ELF-1 (cell line): ENCODE measurements around the gene ST6GAL2.

Source experiments
- DNase-seq: peaks from one replicate; pipeline ENCODE4 v3.0.0-alpha.2; 2016; ENCODE audit warnings: low read depth, low spot score

ST6GAL2 gene, protein sequence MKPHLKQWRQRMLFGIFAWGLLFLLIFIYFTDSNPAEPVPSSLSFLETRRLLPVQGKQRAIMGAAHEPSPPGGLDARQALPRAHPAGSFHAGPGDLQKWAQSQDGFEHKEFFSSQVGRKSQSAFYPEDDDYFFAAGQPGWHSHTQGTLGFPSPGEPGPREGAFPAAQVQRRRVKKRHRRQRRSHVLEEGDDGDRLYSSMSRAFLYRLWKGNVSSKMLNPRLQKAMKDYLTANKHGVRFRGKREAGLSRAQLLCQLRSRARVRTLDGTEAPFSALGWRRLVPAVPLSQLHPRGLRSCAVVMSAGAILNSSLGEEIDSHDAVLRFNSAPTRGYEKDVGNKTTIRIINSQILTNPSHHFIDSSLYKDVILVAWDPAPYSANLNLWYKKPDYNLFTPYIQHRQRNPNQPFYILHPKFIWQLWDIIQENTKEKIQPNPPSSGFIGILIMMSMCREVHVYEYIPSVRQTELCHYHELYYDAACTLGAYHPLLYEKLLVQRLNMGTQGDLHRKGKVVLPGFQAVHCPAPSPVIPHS

DNA sequence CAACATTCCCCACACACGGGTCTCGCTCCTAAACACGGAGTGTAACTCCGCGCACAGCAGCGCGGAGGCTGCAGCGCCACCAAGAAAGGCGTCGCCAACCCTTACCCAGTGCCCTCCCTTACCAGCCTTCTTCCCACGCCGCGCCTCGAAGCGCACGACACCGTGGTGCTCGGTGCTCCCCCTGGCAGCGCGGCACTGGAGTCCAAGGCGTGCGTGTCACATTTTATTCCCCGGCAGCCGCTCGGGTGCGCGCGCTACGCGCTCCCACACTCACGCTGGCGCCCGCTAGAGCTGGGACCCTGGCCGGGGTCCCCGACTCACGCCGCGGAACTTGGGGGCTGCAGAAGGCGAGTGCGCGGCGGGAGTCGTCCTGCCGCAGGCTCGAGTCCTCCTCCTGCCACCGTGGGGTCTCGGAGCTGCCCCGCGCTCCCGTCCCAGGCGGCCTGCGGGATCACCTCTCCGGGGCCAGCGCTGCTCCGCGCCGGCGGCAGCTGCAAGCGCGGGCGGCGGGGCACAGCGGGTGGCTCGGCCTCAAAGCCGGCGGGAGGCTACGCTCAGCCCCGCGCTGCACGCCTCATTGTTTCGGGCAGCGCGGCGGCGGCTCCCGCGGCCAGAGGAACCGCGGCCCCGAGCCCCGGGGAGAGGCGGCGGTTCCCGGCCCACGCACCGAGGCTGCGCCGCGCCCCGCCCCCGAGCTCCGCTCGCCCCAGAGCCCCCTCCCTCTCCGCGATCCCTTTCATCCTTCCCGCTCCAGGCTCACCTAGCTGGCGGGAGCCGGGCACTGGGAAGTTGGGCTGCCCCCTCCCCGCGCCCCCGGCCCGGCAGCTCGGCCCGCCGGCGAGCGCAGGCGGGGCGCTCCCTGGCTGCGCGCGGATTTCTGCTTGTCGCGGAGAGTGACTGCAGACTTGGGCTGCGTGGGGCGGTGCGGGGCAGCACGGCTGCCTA is at the start of gene ST6GAL2:
Gene ST6GAL2 (minus strand): TSS at position 197 of the 945 bp plus-strand sequence. CDS start 42,190 bp downstream, outside the sequence.
- DNase-seq: peak; percentile 32

DNA sequence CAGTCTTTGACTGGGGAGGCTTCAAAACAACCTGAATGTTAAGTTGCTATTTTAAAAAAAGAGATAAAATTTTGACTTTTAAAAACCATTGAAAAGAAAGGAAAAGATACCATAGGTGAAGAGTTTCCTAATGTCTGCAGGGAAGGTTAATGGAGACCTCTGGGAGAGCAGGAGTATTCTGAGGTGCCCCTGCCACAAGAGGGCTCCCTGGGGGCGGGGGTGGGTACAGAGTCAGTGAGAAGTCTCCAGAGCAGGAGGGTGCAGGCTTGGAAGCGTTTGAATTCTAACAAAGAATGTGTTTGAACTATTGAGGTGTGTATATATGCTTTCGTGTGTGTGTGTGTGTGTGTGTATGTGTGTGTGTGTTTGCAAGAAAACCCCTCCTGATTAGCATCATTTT is 46.7 kb upstream of the ST6GAL2 start:
- no peak for DNase-seq

DNA sequence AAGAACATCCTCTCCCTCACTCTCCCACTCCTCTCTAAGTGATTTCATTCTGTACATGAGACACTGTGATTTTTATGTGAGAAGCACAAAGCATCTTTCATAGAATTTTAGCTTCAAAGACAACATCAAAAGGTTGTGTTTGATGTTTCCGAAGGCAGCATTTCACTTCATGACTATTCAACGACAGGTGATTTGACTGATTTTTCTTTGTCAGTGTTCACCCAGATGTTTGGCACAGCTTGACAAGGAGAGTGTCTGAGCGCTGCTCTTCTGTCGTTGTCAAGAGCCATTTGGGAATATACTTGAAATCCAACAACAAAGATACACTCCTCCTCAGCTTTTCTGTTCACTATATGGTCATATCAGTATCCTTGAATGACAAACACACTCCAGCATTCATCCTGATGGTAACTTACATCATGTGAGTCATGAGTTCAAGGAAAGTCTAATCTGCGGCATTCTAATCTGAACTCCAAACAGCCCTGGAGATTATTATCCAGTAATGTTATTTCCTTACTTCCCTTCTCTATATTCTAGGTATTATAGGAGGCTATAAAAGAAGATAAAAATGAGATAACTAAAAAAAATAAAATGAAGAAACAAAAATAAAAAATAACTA is 45.9 kb upstream of the ST6GAL2 start:
- no peak for DNase-seq

DNA sequence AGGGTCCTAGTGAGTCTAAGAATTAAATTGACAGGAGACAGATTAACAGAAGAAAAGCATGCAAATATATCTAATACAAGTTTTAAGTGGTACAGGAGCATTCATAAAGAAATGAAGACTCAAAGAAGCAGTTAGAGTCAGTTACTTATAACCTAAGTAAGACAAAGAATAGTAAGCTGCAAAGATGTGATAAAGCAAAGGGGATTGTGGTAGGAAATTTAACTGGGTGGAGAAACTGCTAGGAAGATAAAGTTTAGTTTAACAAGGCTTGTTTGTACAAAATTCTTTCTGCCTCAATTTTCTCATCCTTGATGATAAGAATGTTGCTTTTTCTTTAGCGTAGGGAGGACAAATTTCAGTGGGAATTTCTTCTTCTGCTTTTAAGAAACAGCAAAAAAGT is 35.5 kb upstream of the ST6GAL2 start:
- DNase-seq: no peak

DNA sequence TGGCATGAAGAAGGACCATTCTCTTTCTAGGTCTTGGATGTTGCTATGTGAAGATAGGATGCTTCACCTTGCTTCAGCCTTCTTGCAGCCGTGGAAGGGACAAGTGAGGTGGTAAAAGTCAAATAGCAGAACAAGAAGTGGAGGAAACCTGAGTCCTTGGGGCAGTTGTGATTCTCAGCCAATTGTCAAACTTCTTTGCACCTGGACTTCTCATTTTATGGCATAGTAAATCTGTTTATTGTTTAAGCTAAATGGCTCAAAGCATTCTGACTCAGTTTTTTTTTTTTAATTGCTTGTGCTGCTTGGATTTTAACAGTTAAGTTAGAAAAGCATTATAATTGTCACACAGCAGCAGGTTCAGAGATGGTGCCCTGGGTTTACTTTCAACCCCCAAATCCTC is 33.0 kb upstream of the ST6GAL2 start:
- DNase-seq: no peak

DNA sequence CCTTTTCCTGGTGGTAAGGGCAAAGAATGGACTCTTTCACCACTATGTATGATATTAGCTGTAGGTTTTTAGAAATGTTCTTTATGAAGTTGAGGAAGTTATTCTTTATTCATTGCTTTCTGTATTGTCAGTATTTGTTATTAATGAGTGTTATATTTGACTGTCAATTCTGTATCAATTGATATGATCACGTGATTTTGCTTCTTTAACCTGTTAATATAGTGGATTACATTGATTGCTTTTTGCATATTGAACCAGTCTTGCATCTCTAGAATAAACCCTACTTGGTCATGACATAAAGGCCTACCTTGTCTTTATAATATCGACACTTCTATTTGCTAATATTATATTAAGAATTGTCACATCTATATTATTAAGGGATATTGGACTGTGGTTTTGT is 18.3 kb upstream of the ST6GAL2 start:
- no peak for DNase-seq

DNA sequence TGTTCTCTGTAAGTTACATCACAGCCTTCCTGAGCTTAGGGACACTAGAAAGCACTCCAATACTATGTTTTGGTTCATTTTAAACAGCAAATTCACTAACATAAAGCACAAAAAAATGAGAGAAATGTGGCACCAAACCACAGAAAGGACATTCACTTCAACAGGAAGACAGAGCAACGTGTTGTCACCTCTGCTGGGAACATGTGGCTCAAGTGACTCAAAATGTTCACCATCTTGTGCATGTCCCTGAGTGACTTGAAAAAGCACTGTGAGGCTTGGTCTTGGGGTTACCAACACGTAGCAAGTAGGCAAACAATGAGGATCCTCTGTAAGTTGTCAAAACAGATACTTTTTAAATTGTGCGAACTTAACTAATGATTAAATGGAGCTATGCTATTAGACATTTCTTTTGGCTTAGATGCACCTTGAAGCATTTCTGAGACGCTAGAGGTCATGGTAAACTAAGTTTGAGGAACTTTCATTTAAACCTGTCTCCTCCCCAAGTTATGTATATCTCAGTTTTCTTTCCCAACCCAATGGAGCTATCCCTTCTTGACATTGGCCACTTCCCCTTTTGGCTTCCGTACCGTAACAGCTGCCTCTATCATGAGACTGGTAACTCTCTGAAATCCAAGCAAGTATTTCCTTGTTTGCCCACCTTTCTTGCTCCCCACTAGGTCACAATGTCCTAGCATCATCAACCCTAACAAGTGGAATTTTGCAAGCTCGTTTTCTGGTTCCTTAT is 14.0 kb upstream of the ST6GAL2 start:
- DNase-seq: no peak

DNA sequence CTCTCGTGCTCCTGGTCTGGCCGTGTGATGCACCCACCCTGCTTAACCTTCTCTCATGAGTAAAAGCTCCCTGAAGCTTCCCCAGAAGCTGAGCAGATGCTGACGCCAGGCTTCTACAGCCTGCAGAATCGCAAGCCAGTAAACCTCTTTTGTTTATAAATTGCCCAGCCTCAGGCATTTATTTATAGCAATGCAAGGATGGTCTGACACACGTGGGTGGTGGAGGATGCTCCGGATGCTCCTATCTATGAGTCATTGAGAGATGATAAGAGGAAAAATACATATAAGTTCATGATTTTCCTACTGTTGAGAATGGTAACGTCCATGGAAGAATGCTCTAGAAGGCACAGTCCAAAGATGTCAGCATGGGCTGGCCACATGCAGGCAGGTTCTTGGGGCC is 8.6 kb upstream of the ST6GAL2 start:
- DNase-seq: no peak

DNA sequence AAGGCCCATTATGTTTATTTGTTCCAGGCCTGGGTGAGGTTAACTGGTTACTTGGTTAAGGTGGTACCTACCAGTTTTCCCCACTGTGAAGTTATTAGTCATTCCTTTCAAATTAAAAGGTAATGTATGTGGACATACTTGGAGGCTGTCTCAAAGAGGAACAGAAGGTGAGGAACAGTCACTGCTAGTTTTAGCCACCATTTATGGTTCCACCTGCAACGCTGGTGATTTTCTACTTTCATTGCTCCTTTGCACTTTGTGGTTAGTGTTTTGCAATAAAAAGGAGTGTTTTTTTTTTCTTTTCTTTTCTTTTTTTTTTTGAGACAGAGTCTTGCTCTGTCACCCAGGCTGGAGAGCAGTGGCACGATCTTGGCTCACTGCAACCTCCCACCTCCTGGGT is 6.1 kb upstream of the ST6GAL2 start:
- no peak for DNase-seq

DNA sequence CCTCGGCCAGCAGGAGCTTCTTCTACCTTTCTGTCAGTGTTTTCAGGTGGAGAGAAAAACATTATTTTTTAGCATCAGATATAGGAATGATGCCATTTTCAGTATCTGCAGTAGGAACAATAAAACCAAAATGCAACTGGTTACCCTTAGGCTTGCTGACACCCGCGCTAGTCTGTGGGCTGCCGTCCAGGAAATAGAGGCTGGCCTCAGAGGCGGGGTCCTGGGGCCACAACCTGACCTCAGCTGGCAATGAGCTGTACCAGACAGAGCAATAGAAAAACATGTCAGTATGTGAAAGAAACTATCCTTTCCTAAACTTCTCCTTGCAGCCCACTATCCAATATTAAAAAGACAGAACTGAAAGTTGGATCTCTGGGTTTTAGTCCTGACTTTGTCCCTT is 4.6 kb upstream of the ST6GAL2 start:
- DNase-seq: no peak

DNA sequence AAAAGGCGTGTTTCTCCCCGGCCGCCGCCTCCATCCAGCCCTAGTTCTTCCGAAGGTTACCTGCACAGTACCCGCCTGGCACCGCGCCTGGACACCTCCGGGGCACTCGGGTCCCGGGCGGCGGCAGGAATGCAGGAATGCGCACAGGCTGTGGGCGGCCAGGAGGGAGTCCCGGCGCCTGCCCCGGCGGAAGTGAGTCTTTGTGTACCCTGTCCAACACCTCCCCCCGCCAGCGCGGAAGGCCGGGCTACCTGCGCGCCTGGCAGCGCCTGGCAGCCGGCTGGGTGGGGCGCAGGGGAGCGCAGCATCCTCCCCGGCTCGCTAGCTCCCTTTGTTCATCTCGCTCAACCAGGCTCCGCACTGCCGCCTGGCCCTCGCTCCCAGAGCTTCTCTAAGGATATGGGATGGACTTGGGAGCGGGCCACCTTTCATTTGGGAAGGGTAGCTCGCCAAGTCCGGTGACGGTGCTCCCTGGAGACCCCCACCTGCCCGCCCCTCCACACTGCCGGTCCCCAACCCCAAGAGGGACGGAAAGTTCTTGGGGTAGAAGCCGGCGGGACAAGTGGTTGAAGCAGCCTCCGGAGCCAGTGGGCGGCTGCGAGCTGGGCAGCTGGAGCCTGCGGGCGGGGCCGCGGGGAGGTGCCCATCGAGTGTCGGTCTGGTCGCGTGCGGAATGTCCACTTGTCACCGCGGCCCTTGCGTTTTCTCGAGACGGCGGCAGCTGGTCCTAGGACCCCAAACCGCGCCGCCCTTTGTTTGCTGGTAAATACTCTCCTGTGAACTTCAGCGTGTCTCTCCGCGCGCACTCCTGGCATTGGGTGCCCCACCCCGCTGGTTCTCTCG is 1.2 kb upstream of the ST6GAL2 start:
- peak; percentile 77 for DNase-seq

DNA sequence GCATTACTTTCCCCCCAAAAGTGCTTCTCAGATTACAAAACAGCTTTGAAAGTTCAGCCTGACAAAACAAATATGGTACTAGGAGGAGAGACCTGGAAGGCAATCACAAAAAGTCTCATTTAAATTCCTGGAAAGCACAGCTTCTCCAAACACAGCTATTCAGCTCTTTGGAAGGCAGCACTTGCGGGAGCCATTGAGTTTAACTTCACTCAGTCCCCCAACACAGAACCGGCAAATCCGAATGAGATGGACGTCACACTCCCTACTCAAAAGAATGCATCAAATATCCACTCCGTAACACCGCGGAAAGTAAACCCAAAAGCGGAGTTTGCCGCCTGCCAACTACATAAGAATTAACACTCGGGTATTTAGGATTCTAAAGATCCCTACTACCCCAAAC is 638 bp downstream of the ST6GAL2 start:
- DNase-seq: no peak

DNA sequence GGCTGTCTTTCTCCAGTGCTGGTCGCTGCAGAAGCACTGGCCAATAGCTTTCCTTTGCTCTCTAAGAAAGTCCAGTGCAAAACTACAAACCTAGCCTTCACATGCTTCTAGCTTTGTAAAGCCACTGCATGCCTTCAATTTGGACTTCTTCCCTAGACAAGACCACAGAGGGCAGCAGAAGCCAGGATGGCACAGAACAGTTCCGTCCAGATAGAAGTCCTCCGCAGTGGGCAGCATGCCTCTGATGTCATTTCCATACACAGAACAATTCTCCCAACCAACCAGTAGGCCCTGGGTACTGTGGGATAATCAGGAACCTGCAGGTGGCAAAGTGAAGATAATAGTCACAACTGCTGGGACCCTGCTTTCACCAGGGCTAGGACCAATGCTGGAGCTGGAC is 3.3 kb downstream of the ST6GAL2 start:
- no peak for DNase-seq

DNA sequence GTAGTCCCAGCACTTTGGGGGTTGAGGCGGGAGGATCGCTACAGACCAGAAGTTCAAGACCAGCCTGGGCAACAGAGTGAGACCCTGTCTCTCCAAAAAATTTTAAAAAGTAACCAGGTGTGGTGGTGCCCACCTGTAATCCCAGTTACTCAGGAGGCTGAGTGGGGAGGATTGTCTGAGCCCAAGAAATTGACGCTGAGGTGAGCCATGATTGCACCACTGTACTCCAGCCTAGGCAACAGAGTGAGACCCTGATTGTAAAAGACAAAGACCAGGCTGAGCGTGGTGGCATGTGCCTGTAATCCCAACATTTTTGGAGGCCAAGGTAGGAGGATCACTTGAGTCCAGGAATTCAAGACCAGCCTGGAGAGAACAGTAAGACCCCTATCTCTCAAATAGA is 7.8 kb downstream of the ST6GAL2 start:
- DNase-seq: no peak

DNA sequence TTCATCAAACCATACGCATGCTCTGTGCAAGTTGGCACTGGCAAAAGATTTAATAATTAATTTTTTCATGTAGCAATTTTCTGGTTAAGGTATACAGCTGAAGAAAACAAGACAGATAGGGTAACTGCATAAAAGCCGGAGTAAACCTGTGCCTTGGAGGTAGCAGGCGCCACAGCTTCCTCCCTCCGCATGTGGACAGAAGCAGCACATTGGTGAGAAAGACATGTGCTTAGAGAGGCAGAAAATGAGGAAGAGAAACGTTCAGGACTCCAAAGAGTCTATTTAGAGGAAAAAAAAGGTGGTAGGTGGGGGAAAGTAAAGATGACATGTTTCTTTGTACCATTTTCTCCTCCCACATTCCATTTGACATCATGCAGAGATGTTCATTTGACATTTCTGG is 9.3 kb downstream of the ST6GAL2 start:
- no peak for DNase-seq

DNA sequence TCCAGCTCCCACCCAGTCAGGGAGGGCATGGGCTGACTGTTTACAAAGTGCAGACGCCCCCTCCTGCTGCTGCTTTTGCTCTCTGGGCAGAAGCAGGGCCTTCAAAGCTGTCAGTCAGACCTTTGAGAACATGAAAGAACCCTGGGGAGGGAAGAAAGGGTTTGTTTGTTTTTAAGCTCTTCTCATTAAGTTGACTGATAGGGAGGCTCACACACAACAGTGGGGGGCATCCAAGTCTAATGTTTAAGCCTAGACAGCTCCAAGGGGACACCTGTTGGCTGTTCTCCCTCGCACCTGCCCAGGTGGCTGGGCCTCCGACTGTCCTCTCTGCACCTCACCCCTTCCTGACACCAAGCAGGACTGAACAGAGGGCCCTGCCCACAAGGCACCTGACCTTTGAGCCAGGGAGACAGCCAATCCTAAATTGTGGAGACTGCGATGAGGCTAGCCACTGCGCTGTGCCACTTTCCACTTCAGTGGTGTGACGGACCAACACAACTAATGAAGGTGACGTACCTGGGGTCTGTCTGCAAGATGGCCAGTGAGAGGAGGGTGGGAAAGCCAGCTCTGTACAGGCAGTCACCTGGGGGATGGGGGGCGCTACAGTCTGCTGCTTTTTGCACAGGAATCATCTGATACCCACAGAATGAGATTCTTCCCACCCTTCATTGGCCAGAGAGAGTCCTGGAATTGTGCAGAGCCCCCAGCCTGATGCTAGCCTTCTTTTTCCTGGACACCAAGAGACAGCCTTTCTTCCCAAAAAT is 16.3 kb downstream of the ST6GAL2 start:
- DNase-seq: peak; percentile 84

DNA sequence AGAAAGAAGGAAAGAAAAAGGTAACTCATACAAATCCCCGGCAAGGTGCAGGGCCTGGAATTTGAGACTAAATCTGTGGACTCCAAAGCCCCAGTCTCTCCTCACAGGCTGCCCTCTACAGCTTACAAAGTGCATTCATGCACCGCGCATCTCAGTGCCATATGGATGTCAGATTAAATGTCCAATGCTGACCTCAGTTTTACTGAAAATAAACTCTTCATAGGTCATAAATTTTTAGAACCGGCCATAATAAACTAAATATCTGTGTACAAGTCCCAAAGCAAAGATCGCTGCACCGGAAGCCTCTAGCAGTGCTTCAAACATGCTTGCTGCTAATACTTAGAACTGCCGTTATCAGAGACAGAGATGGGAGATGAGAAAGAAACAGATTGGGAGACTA is 17.7 kb downstream of the ST6GAL2 start:
- DNase-seq: peak; percentile 26

DNA sequence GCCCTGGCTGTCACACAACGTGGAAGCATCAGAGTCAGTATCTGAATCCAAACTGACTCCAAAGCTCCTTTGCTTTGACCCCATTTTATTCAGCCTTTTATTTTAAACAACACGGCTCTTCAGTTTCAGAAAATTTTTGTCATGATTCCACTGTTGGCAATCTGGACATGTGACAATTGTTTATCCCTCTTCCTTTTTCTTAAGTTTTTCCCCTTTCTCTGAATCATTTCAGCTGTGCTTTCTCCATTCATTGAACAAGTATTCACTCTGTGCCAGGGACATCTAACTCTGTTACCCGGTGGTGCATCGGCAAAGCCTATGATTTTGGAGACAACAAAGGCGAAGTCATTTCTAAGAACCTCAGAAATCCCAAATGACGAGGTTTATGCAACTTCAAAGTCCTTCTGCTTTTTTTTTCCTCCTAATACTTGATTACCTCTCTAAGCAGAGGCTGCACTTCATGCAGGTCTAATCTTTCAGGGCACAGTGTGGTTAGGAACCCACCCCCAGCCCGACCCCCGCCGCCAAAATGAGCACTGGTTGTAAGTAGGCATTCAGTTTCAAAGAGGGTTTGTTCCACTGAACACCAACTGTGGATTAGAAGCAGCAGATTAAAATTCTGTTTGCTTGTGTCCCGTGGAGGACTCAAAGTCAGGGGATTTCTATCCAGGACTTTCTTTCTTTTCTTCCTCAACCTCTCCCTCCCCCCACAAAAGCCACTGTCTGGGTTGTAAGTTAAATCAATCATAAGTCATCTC is 18.6 kb downstream of the ST6GAL2 start:
- DNase-seq: no peak

DNA sequence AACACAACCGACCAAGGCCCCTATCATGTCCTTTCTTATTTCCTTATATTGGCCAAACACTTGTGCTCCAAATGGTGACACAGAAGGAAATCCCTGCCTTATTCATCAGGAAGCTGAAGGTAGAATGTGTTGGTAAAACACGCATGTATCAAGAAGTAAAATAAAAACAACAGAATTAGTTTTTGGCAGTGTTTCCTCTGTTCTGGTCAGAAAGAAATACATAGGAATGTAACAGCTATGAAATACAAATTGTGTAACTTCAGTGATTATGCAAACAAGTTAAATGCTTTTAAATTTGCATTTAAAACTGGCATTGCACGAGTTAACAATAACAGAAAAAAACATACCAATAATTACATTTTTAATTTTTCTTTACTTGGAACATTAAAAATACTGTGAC is 19.3 kb downstream of the ST6GAL2 start:
- DNase-seq: no peak
